ENCODE results near the gene CSNK2B. TPM values are rescaled to one million over a fixed set of nuclear protein-coding genes. Genes with fewer than 3 reads are reported as not detected.

CSNK2B gene
- polyA plus RNA-seq, 3 donors from 2014 or later: 253 to 291 (median 289) TPM

Other genes starting within 250 kb of the CSNK2B start
- 10 to 100 TPM in 2 of 3 donors, 1 to 10 TPM in 1; 7.4 to 15.2 (median 10.3) TPM for gene MICB, start 167.9 kb upstream of the CSNK2B start, polyA plus RNA-seq
- not detected for gene MCCD1, start 137.1 kb upstream of the CSNK2B start, polyA plus RNA-seq
- 10 to 100 TPM; 49.7 to 71.6 (median 56.2) TPM for gene DDX39B, start 124.1 kb upstream of the CSNK2B start, polyA plus RNA-seq
- gene ATP6V1G2, start 119.5 kb upstream of the CSNK2B start, polyA plus RNA-seq: not detected
- gene NFKBIL1, start 118.5 kb upstream of the CSNK2B start, polyA plus RNA-seq: 10 to 100 TPM in 2 of 3 donors, 1 to 10 TPM in 1; 5.0 to 15.0 (median 13.6) TPM
- gene LTA, start 93.8 kb upstream of the CSNK2B start, polyA plus RNA-seq: 1 to 10 TPM; 1.4 to 6.6 (median 3.1) TPM
- gene TNF, start 90.5 kb upstream of the CSNK2B start, polyA plus RNA-seq: 1 to 10 TPM; 2.1 to 5.9 (median 5.6) TPM
- 100 to 1,000 TPM; 132 to 137 (median 133) TPM for gene LTB, start 83.7 kb upstream of the CSNK2B start, polyA plus RNA-seq
- 10 to 100 TPM; 20.3 to 44.8 (median 42.3) TPM for gene LST1, start 79.8 kb upstream of the CSNK2B start, polyA plus RNA-seq
- 100 to 1,000 TPM; 393 to 414 (median 409) TPM for gene NCR3, start 73.1 kb upstream of the CSNK2B start, polyA plus RNA-seq
- gene AIF1, start 50.8 kb upstream of the CSNK2B start, polyA plus RNA-seq: 10 to 100 TPM in 2 of 3 donors, 1 to 10 TPM in 1; 6.6 to 44.1 (median 40.3) TPM
- gene PRRC2A, start 45.4 kb upstream of the CSNK2B start, polyA plus RNA-seq: 10 to 100 TPM in 1 of 3 donors, 1 to 10 TPM in 1, not detected in 1; 2.3 to 13.4 TPM
- gene BAG6, start 13.4 kb upstream of the CSNK2B start, polyA plus RNA-seq: 10 to 100 TPM in 2 of 3 donors, 1 to 10 TPM in 1; 8.5 to 22.7 (median 16.2) TPM
- 1 to 10 TPM; 1.8 to 5.7 (median 3.9) TPM for gene APOM, start 10.2 kb upstream of the CSNK2B start, polyA plus RNA-seq
- gene C6orf47, start 5.3 kb upstream of the CSNK2B start, polyA plus RNA-seq: 10 to 100 TPM; 23.6 to 41.6 (median 26.3) TPM
- gene GPANK1, start 1.1 kb upstream of the CSNK2B start, polyA plus RNA-seq: 10 to 100 TPM; 17.2 to 29.3 (median 22.9) TPM
- gene LY6G5B, start 3.9 kb downstream of the CSNK2B start, polyA plus RNA-seq: 1 to 10 TPM in 1 of 3 donors, under 1 TPM in 2; 0.44 to 1.8 (median 0.47) TPM
- gene LY6G5C, start 15.0 kb downstream of the CSNK2B start, polyA plus RNA-seq: 1 to 10 TPM; 4.6 to 9.7 (median 6.1) TPM
- 10 to 100 TPM; 43.6 to 53.7 (median 47.0) TPM for gene ABHD16A, start 37.2 kb downstream of the CSNK2B start, polyA plus RNA-seq
- 1 to 10 TPM in 1 of 3 donors, not detected in 2; 2.5 TPM for gene LY6G6F, start 40.8 kb downstream of the CSNK2B start, polyA plus RNA-seq
- not detected for gene LY6G6D, start 49.3 kb downstream of the CSNK2B start, polyA plus RNA-seq
- gene LY6G6C, start 55.7 kb downstream of the CSNK2B start, polyA plus RNA-seq: not detected
- gene MPIG6B, start 57.3 kb downstream of the CSNK2B start, polyA plus RNA-seq: 10 to 100 TPM in 1 of 3 donors, 1 to 10 TPM in 2; 2.6 to 10.9 (median 6.3) TPM
- gene DDAH2, start 63.2 kb downstream of the CSNK2B start, polyA plus RNA-seq: 100 to 1,000 TPM in 1 of 3 donors, 10 to 100 TPM in 2; 58.5 to 112 (median 74.9) TPM
- 1,000 to 10,000 TPM; 1,179 to 1,674 (median 1,350) TPM for gene CLIC1, start 70.5 kb downstream of the CSNK2B start, polyA plus RNA-seq
- 1 to 10 TPM in 2 of 3 donors, not detected in 1; 2.1 to 2.5 TPM for gene MSH5, start 73.9 kb downstream of the CSNK2B start, polyA plus RNA-seq
- not detected for gene SAPCD1, start 96.6 kb downstream of the CSNK2B start, polyA plus RNA-seq
- 1 to 10 TPM in 1 of 3 donors, under 1 TPM in 2; 0.21 to 1.8 (median 0.93) TPM for gene VWA7, start 111.2 kb downstream of the CSNK2B start, polyA plus RNA-seq
- gene VARS1, start 129.7 kb downstream of the CSNK2B start, polyA plus RNA-seq: 10 to 100 TPM; 26.5 to 44.6 (median 28.8) TPM
- 10 to 100 TPM; 77.7 to 97.1 (median 94.6) TPM for gene LSM2, start 140.9 kb downstream of the CSNK2B start, polyA plus RNA-seq
- gene HSPA1L, start 149.2 kb downstream of the CSNK2B start, polyA plus RNA-seq: 1 to 10 TPM in 2 of 3 donors, under 1 TPM in 1; 0.70 to 3.8 (median 2.4) TPM
- gene HSPA1A, start 149.5 kb downstream of the CSNK2B start, polyA plus RNA-seq: 10 to 100 TPM in 2 of 3 donors, 1 to 10 TPM in 1; 9.7 to 81.3 (median 22.5) TPM
- gene HSPA1B, start 161.7 kb downstream of the CSNK2B start, polyA plus RNA-seq: 1 to 10 TPM; 1.5 to 3.2 (median 1.9) TPM
- gene NEU1, start 196.7 kb downstream of the CSNK2B start, polyA plus RNA-seq: 10 to 100 TPM; 37.5 to 44.9 (median 40.5) TPM
- gene SLC44A4, start 212.9 kb downstream of the CSNK2B start, polyA plus RNA-seq: not detected
- gene EHMT2, start 231.6 kb downstream of the CSNK2B start, polyA plus RNA-seq: 10 to 100 TPM; 18.8 to 52.1 (median 21.5) TPM
- gene ZBTB12, start 236.0 kb downstream of the CSNK2B start, polyA plus RNA-seq: not detected